Measurements from ENCODE around the gene ROPN1L.

The ROPN1L gene

GRCh38 chr5:10418654-10419345 lies 22.9 kb upstream of the ROPN1L start:
- DNase-seq (ENCODE audit: low spot score), result no peak
- no peak overlapping the region for H3K27ac ChIP-seq
- no peak overlapping the region for H3K4me3 ChIP-seq
- TF ChIP-seq CTCF (IDR thresholded peaks at IDR 0.05), result no peak

GRCh38 chr5:10420468-10420867 lies 21.2 kb upstream of the ROPN1L start:
- H3K27ac ChIP-seq, result no peak overlapping the region
- no peak for TF ChIP-seq CTCF (IDR thresholded peaks at IDR 0.05)
- DNase-seq (ENCODE audit: low spot score), result no peak
- H3K4me3 ChIP-seq, result no peak overlapping the region

GRCh38 chr5:10420932-10421331 lies 20.7 kb upstream of the ROPN1L start:
- Histone ChIP-seq H3K4me3 (no peak overlapping the region), H3K27ac (no peak overlapping the region)
- no peak for DNase-seq (ENCODE audit: low spot score)
- TF ChIP-seq CTCF (IDR thresholded peaks at IDR 0.05), result no peak

GRCh38 chr5:10421896-10422691 lies 19.6 kb upstream of the ROPN1L start:
- TF ChIP-seq CTCF (IDR thresholded peaks at IDR 0.05), result no peak
- DNase-seq (ENCODE audit: low spot score), result no peak
- H3K4me3 ChIP-seq, result no peak overlapping the region
- no peak overlapping the region for H3K27ac ChIP-seq

- Histone ChIP-seq H3K27ac (no peak overlapping the region), H3K4me3 (no peak overlapping the region)
- TF ChIP-seq CTCF (IDR thresholded peaks at IDR 0.05), result no peak
- DNase-seq (ENCODE audit: low spot score), result no peak
Measured at GRCh38 chr5:10423022-10423421, 18.7 kb upstream of the ROPN1L start.

- Histone ChIP-seq H3K27ac (no peak overlapping the region), H3K4me3 (no peak overlapping the region)
- DNase-seq (ENCODE audit: low spot score), result no peak
- TF ChIP-seq CTCF (IDR thresholded peaks at IDR 0.05), result no peak
Measured at GRCh38 chr5:10424124-10424731, 17.5 kb upstream of the ROPN1L start.
